Keratinocyte (primary cell): ENCODE results near the gene DYNLT1.

Experiments used
- CTCF ChIP-seq, 3 experiments: IDR thresholded peaks in 1 of 3; conservative IDR thresholded peaks in 1 of 3; optimal IDR thresholded peaks in 1 of 3; 2 replicates in 2 of 3; 3 replicates in 1 of 3; pipeline versions ENCODE3 to v1.5.1; 2011; ENCODE audit warnings: low read length in 3 of 3, mild to moderate bottlenecking in 3 of 3, moderate library complexity in 2 of 3, control low read depth in 1 of 3, inconsistent platforms in 1 of 3; ENCODE audit not compliant: insufficient read depth in 2 of 3; ENCODE audit errors: extremely low read depth in 1 of 3
- EZH2 ChIP-seq: IDR thresholded peaks from one replicate; pipeline ENCODE4 v1.6.1; 2012; ENCODE audit warnings: inconsistent platforms, mild to moderate bottlenecking, low read length, moderate library complexity

DNA sequence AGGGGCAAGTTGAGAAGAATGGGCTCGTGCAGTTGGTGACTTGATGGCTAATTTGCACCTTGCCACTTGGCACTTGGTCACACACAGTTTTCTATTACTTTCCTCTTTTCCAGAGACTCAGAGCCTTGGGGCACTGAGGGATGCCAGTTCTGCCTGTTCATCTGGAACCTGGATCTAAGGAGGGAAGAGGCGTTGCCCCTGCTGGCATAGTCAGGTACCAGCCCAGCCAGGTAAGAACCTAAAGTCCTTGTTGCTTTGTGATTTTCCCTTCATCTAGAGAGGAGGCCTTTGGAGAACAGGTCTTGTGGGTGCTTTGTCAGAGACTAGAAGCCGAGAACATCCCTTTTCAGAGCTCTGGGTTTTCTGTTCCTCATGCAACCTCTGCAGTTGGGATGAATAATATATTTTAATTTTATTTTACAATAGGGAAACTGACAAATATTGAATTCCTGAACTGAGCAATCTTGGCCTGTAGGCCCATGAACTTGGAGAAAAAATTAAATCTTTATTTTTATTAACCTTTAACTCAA lies 16.7 kb upstream of the DYNLT1 start:
- TF ChIP-seq CTCF (optimal IDR thresholded peaks at IDR 0.05 in 1 of 3, IDR thresholded peaks at IDR 0.05 in 1 of 3, conservative IDR thresholded peaks at IDR 0.05 in 1 of 3; ENCODE audit: extremely low read depth in 1 of 3, insufficient read depth in 2 of 3, low read length in 3 of 3) (peak in 2 of 3 experiments; percentile 25 to 47), EZH2 (no peak)
